Astrocyte of the spinal cord (primary cell): Measurements from ENCODE around the gene NEURL3.

ENCODE experiments used
- DNase-seq: peaks from one replicate; pipeline ENCODE4 v3.0.0; 2011; ENCODE audit warnings: low read depth, low spot score
- H3K4me3 ChIP-seq: 2 replicates; pipeline ENCODE4 v1.5.1; 2011; ENCODE audit warnings: low read depth, mild to moderate bottlenecking, low read length, moderate library complexity
- in situ Hi-C: cut with HindIII; loops from 2 replicates; pipeline ENCODE4 v1.10.0; 2017; ENCODE audit warnings: low sequenced_read_pairs
- TF ChIP-seq, protein P1 (sequence below): IDR thresholded peaks from 2 replicates; pipeline ENCODE4 v1.5.1; 2012; ENCODE audit warnings: low read depth, mild to moderate bottlenecking, low read length, inconsistent platforms

NEURL3 gene

DNA sequence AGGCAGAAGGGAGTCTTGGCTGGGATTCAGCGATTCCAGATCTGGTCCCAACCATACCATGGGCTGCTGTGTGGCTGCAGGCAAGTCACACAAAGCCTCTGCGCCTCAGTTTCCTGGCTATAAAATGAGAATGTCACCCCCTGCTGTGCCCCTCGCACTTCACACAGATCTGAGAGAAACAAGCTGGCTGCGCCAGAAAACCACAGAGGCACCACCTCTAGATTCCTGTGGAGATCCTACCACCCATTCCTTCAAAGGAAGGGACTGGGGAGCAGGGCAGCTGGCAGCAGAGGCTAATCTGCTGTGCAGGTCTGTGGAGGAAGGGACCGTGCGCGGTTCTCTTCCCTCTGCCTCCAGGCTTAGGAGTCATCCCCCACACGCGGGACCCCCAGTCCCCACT lies 19.8 kb downstream of the NEURL3 start:
- TF ChIP-seq, protein P1, sequence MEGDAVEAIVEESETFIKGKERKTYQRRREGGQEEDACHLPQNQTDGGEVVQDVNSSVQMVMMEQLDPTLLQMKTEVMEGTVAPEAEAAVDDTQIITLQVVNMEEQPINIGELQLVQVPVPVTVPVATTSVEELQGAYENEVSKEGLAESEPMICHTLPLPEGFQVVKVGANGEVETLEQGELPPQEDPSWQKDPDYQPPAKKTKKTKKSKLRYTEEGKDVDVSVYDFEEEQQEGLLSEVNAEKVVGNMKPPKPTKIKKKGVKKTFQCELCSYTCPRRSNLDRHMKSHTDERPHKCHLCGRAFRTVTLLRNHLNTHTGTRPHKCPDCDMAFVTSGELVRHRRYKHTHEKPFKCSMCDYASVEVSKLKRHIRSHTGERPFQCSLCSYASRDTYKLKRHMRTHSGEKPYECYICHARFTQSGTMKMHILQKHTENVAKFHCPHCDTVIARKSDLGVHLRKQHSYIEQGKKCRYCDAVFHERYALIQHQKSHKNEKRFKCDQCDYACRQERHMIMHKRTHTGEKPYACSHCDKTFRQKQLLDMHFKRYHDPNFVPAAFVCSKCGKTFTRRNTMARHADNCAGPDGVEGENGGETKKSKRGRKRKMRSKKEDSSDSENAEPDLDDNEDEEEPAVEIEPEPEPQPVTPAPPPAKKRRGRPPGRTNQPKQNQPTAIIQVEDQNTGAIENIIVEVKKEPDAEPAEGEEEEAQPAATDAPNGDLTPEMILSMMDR = no peak
- no peak overlapping the region for H3K4me3 ChIP-seq
- DNase-seq = peak; percentile 17
- in situ Hi-C loops = no loop called here

DNA sequence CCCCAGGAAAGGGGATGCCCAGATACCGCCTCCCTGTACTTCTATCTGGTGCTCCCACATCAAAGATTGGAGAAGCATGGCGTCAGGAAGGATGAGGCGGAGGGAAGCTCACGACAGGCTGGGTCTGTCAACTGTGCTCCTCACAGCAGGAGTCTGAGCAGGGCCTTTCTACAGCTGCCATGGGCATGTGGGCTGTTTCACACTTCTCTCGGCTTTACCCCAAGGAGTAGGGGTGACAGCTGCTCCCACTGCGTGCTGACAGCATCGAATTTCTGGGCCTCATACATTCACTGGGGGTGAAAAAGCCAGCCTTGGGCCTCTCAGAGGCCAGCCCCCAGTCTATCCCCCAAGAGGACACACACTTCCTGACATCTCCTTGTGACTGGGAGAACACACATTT lies 21.1 kb downstream of the NEURL3 start:
- H3K4me3 ChIP-seq = no peak overlapping the region
- in situ Hi-C loops = no loop called here

DNA sequence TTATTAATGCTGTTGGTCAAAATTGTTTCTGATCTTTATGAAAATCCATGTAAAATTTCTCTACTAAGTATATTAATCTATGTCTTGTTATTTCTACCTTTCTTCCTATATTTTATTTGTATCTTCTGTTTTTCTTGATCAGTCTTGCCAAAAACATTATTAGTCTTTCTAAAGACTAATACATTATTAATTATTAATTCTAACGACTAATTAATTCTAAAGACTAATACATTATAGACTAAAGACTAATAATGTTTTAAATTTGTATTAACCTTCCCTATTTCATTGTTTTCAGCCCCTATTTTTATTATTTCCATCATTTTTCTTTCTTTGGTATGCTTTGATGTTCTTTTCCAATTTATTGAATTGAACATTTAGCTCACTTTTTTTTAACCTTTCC lies 27.7 kb downstream of the NEURL3 start:
- in situ Hi-C loops = no loop called here
- DNase-seq = no peak
- H3K4me3 ChIP-seq = no peak overlapping the region
- TF ChIP-seq, protein P1 = no peak

More for the DNA sequence above, 21.1 kb downstream of the NEURL3 start:
- no peak for DNase-seq
- TF ChIP-seq, protein P1 = no peak

DNA sequence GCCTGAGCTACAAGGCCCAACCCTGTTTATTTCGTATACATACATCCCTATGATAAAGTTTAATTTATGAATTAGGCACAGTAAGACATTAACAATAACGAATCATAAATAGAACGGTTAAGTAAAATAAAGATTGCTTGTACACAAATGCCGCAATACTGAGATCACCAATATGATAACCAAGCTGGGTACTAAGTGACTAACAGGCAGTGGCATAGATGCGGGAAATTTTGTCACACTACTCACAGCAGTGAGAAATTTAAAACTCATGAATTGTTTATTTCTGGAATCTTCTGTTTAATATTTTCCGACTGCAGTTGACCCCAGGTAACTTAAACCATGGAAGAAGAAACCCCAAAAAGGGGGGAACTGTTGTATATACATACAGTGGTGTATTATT lies 33.4 kb downstream of the NEURL3 start:
- DNase-seq = no peak
- in situ Hi-C loops = no loop called here
- TF ChIP-seq, protein P1 = no peak

DNA sequence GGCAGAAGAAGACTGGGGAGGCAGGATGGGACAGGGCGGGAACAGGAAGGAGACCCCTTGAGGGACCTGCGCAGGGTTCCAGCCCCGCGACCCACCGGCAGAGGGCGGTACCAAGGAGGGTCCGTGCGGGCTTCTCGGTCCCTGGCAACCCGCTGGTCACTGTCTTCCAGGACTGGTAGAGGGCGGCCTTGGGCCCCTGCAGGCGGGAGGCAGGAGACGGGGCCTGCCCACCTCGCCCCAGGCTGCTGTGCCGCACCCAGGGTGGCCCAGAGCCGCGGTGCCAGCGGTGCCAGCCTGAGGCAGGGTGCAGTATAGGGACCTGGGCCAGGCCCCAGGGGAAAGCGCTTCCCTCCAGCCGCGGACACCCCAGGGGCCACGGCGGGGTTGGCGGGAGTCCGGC lies 34.5 kb downstream of the NEURL3 start:
- in situ Hi-C loops = no loop called here
- TF ChIP-seq, protein P1 = peak; percentile 70
- H3K4me3 ChIP-seq = no peak overlapping the region
- DNase-seq = no peak

More for the DNA sequence above, 33.4 kb downstream of the NEURL3 start:
- no peak overlapping the region for H3K4me3 ChIP-seq

DNA sequence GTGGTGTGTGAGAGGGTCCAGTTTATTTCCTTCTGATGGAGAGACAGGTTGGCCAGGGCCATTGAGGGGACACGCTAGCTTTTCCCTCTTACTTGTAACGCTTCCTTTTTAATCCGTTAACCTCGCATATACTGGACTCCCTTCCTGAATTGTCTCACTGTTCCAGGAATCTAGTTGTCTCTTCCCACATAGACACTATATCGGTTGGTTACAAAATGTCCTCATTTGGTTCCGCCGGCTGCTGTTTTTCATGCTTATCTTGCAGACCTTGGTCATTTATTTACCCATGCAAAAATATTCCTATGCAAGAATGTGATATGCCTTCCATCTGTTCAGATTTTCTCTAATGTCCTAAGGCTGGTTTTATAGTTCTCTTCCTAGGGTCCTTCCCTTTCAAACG lies 35.0 kb downstream of the NEURL3 start:
- TF ChIP-seq, protein P1 = no peak
- in situ Hi-C loops = no loop called here
- H3K4me3 ChIP-seq = no peak overlapping the region

DNA sequence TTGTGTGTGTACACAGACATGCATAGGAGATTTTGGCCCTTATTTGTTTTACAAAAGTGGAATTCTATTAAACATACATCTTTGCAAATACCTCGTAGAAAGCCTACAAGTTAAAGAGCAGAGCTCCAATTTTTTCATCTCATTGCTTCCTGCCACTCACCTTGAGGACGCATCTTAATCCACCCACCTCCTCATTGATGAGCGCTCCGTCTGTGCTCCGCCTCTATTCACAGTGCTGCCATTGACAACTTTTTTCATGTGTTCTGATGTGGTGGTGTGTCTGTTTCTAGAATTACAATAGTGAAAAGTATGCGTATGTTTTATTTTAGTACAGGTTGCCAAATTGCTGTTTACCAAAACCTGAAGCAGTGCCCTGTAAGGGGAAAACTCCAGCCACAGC lies 36.3 kb downstream of the NEURL3 start:
- TF ChIP-seq, protein P1 = no peak
- no peak for DNase-seq
- H3K4me3 ChIP-seq = no peak overlapping the region
- in situ Hi-C loops = no loop called here

More for the DNA sequence above, 35.0 kb downstream of the NEURL3 start:
- DNase-seq = no peak
